CD14-positive monocyte (primary cell): ENCODE measurements around the gene DYRK3. TPM values are rescaled to one million over a fixed set of nuclear protein-coding genes. Genes with fewer than 3 reads are reported as not detected.
A peak's percentile ranks its signal among the peaks of the same experiment; 100 is the strongest.
"Not testable (repeated sequence)": the region's sequence is repeated elsewhere in the genome, so short reads cannot be mapped to it uniquely, and the experiment has no call there.

Experiments used
- DNase-seq, 3 donors: peaks; one replicate each; pipeline ENCODE4 v3.0.0-alpha.2; 2011 to 2022
- H2AFZ ChIP-seq: 2 replicates; pipeline ENCODE4 v1.6.0; 2012; ENCODE audit warnings: mild to moderate bottlenecking, low read depth, low read length, inconsistent platforms; ENCODE audit not compliant: insufficient read depth, poor library complexity, severe bottlenecking
- H3K27ac ChIP-seq, 2 donors: 1 replicate in 1 of 2; 2 replicates in 1 of 2; pipeline ENCODE4 v1.5.1; 2012 to 2013; ENCODE audit warnings: low read length in 2 of 2, control low read depth in 1 of 2, inconsistent platforms in 1 of 2, low read depth in 1 of 2, mild to moderate bottlenecking in 1 of 2
- H3K27me3 ChIP-seq, 2 donors: one replicate each; pipeline versions ENCODE4 v1.6.0 to v1.6.1; 2011 to 2013; ENCODE audit warnings: low read length in 2 of 2; ENCODE audit not compliant: control insufficient read depth in 2 of 2, insufficient read depth in 2 of 2
- H3K36me3 ChIP-seq, 2 donors: replicated peaks in 1 of 2; 1 replicate in 1 of 2; 2 replicates in 1 of 2; pipeline versions ENCODE4 v1.5.1 to v1.6.1; 2012 to 2013; ENCODE audit warnings: low read length in 2 of 2, control low read depth in 1 of 2, inconsistent platforms in 1 of 2, mild to moderate bottlenecking in 1 of 2; ENCODE audit not compliant: insufficient read depth in 2 of 2, control insufficient read depth in 1 of 2
- H3K4me1 ChIP-seq, 2 donors: 1 replicate in 1 of 2; 2 replicates in 1 of 2; pipeline versions ENCODE4 v1.5.1 to v1.6.1; 2012 to 2013; ENCODE audit warnings: low read length in 2 of 2, control low read depth in 1 of 2, inconsistent platforms in 1 of 2, mild to moderate bottlenecking in 1 of 2, moderate library complexity in 1 of 2; ENCODE audit not compliant: insufficient read depth in 2 of 2, control insufficient read depth in 1 of 2
- H3K4me2 ChIP-seq: replicated peaks from 2 replicates; pipeline ENCODE3; 2012; ENCODE audit warnings: low read length, moderate library complexity, mild to moderate bottlenecking; ENCODE audit not compliant: poor library complexity, severe bottlenecking; ENCODE audit errors: extremely low read depth
- H3K4me3 ChIP-seq, 3 experiments: fragments of 200-600 bp in 1 of 3; sonication (generic) in 1 of 3; replicated peaks in 1 of 3; 1 replicate in 2 of 3; 2 replicates in 1 of 3; pipeline ENCODE4 v1.5.1; 2011 to 2013; ENCODE audit warnings: low read length in 3 of 3, mild to moderate bottlenecking in 3 of 3, control low read depth in 2 of 3, low read depth in 2 of 3, inconsistent platforms in 1 of 3, moderate library complexity in 1 of 3
- H3K79me2 ChIP-seq: 2 replicates; pipeline ENCODE4 v1.6.0; 2012; ENCODE audit warnings: mild to moderate bottlenecking, control low read depth, inconsistent platforms, low read length, moderate library complexity; ENCODE audit not compliant: insufficient read depth
- H3K9ac ChIP-seq: 2 replicates; pipeline ENCODE4 v1.6.0; 2017; ENCODE audit warnings: low read length, mild to moderate bottlenecking; ENCODE audit not compliant: insufficient read depth, poor library complexity, severe bottlenecking
- H3K9me3 ChIP-seq, 2 donors: replicated peaks in 1 of 2; 1 replicate in 1 of 2; 2 replicates in 1 of 2; pipeline versions ENCODE4 v1.5.1 to v1.6.1; 2012 to 2013; ENCODE audit warnings: low read length in 2 of 2, control low read depth in 1 of 2; ENCODE audit not compliant: control insufficient read depth in 1 of 2, insufficient read depth in 1 of 2
- H4K20me1 ChIP-seq: 2 replicates; pipeline ENCODE4 v1.6.0; 2012; ENCODE audit warnings: mild to moderate bottlenecking, low read length, control low read depth, moderate library complexity; ENCODE audit not compliant: insufficient read depth
- H3K27ac Mint-ChIP-seq, 7 donors: one replicate each; pipeline ENCODE4 v1.8.0; 2020; ENCODE audit warnings: mild to moderate bottlenecking in 7 of 7, mixed read lengths in 7 of 7, moderate library complexity in 6 of 7, inconsistent platforms in 2 of 7
- H3K27me3 Mint-ChIP-seq, 3 donors: one replicate each; pipeline ENCODE4 v1.8.0; 2021 to 2022; ENCODE audit warnings: low read depth in 3 of 3, mild to moderate bottlenecking in 3 of 3, mixed read lengths in 3 of 3, moderate library complexity in 3 of 3, inconsistent platforms in 1 of 3
- H3K36me3 Mint-ChIP-seq, 2 donors: one replicate each; pipeline ENCODE4 v1.8.0; 2020; ENCODE audit warnings: mixed read lengths in 2 of 2, inconsistent platforms in 1 of 2, mild to moderate bottlenecking in 1 of 2
- H3K4me1 Mint-ChIP-seq: one replicate; pipeline ENCODE4 v1.8.0; 2020; ENCODE audit warnings: mild to moderate bottlenecking, mixed read lengths
- H3K4me3 Mint-ChIP-seq, 2 donors: one replicate each; pipeline ENCODE4 v1.8.0; 2020; ENCODE audit warnings: mild to moderate bottlenecking in 2 of 2, mixed read lengths in 2 of 2, moderate library complexity in 1 of 2
- H3K9me3 Mint-ChIP-seq, 7 donors: one replicate each; pipeline ENCODE4 v1.8.0; 2020 to 2022; ENCODE audit warnings: mixed read lengths in 7 of 7, mild to moderate bottlenecking in 6 of 7, moderate library complexity in 6 of 7, inconsistent platforms in 2 of 7
- WGBS: methylation state at CpG from one replicate; pipeline ENCODE4 v1.1.5; 2013; ENCODE audit warnings: missing lambda C conversion rate; ENCODE audit not compliant: insufficient coverage; 5-methylcytosine and 5-hydroxymethylcytosine counted together
- intact Hi-C, 2 donors: fragments of 100-400 bp; cut with micrococcal nuclease; formaldehyde crosslinking; loops; one replicate each; pipeline versions ENCODE4 v1.15.0 to v1.15.1; 2023
- polyA plus RNA-seq, 3 donors: library from polyadenylated mRNA; depleted of rRNA in 1 of 3; unstranded in 2 of 3; stranded (reverse) in 1 of 3; fragments of 300-500 nt in 2 of 3; fragments of >200 nt in 1 of 3; fragmentation: Illumina TruSeq in 2 of 3; gene quantifications; 1 replicate in 2 of 3; 2 replicates in 1 of 3; pipeline ENCODE4 v1.2.3, GENCODE V29; 2012 to 2021
- TF ChIP-seq, protein P1 (sequence below): fragments of 200-600 bp; IDR thresholded peaks from one replicate; pipeline ENCODE4 v1.8.0; 2022; ENCODE audit warnings: antibody characterized with exemption, mild to moderate bottlenecking

The DYRK3 gene
- polyA plus RNA-seq, 3 donors = 0.13 TPM; not detected in 2

- H3K4me3 Mint-ChIP-seq = no peak overlapping the region
- intact Hi-C loops = no loop called here
- TF ChIP-seq, protein P1, sequence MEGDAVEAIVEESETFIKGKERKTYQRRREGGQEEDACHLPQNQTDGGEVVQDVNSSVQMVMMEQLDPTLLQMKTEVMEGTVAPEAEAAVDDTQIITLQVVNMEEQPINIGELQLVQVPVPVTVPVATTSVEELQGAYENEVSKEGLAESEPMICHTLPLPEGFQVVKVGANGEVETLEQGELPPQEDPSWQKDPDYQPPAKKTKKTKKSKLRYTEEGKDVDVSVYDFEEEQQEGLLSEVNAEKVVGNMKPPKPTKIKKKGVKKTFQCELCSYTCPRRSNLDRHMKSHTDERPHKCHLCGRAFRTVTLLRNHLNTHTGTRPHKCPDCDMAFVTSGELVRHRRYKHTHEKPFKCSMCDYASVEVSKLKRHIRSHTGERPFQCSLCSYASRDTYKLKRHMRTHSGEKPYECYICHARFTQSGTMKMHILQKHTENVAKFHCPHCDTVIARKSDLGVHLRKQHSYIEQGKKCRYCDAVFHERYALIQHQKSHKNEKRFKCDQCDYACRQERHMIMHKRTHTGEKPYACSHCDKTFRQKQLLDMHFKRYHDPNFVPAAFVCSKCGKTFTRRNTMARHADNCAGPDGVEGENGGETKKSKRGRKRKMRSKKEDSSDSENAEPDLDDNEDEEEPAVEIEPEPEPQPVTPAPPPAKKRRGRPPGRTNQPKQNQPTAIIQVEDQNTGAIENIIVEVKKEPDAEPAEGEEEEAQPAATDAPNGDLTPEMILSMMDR = no peak
Measured at GRCh38 chr1:206609229-206609991, 25.9 kb upstream of the DYRK3 start.

DNA sequence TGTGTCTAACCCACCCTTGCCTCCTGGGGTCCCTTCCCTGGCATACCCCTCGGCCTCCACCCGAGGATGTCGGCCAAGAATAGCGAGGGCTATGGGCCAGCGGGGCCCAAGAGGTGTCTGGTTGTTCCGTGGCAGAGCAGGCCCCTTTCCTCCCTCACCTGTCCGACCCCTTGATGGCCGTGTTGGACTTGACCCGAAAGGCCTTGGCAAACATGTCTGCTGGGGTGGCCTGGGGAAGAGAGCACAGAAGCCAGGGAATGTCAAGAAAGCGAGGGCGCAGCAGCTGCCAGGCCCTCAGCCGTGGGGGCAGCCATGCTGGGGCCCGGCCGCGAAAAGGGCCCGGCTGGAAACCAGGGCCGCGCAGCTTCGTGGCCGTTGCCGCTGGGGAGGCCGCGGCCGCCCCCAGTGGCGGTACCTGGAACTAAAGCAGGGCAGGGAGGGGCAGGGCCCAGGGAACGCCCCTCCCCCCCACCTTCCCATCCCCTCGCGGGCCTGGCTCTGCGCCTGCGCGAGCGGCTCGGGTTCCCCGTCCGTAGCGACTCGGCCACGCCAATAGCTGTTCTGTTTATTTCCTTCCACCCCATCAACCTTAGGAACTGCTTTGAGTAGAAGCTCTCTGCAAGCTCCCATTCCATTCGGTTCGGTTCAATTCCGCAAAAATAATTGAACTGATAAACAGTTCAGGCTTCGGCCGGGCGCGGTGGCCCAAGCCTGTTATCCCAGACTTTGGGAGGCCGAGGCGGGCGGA lies 23.0 kb upstream of the DYRK3 start, which contains the start of gene EIF2D:
Gene EIF2D, minus strand, starts transcription at position 337 of the 748 bp plus-strand sequence. Its CDS starts 123 bp downstream, at position 214.
- intact Hi-C loops = no loop called here
- Mint-ChIP-seq H3K36me3 (peaks cover 17 to 20% of the 10 kb centered on the region in 2 donors), H3K4me1 (peaks cover 11% of the 10 kb centered on the region), H3K27ac (peak within 1 kb of the TSS; percentile 91 to 99 (median 97)), H3K27me3 (peaks cover 0 to 4% (median 3%) of the 10 kb centered on the region in 3 donors), H3K9me3 (peaks cover 0 to 3% (median 0%) of the 10 kb centered on the region in 7 donors), H3K4me3 (peak within 1 kb of the TSS; percentile 88 to 95)
- Histone ChIP-seq H3K4me2 (peak within 1 kb of the TSS; percentile 80), H3K4me1 (peaks cover 10 to 12% of the 10 kb centered on the region in 2 donors), H3K9me3 (no peaks in the 10 kb centered on the region), H2AFZ (peak within 1 kb of the TSS; percentile 96), H3K4me3 (peak within 1 kb of the TSS; percentile 70 to 82 (median 74)), H4K20me1 (no peaks in the 10 kb centered on the region), H3K36me3 (peaks cover 2 to 14% of the 10 kb centered on the region in 2 donors), H3K9ac (peak within 1 kb of the TSS; percentile 78), H3K27ac (peak within 1 kb of the TSS; percentile 86 to 87), H3K27me3 (no peaks in the 10 kb centered on the region), H3K79me2 (no peaks in the 10 kb centered on the region)
- TF ChIP-seq, protein P1 = peak; percentile 96
- DNase-seq = peak; percentile 92 to 93 (median 93)
- WGBS = 11% methylated on average over 40 of the region's 48 CpGs

More at GRCh38 chr1:206609229-206609991, 25.9 kb upstream of the DYRK3 start:
- no peak overlapping the region for H3K9ac ChIP-seq
- WGBS = 40% methylated on average over 1 of the region's 4 CpGs
- H3K4me1 ChIP-seq = peaks cover 10 to 12% of the 10 kb centered on the region in 2 donors
- Mint-ChIP-seq H3K4me1 (peaks cover 11% of the 10 kb centered on the region), H3K27me3 (no peaks in the 10 kb centered on the region), H3K9me3 (peaks cover 0 to 3% (median 0%) of the 10 kb centered on the region in 7 donors), H3K27ac (no peak overlapping the region), H3K36me3 (peaks cover 38 to 42% of the 10 kb centered on the region in 2 donors)
- H3K79me2 ChIP-seq = no peaks in the 10 kb centered on the region
- no peak overlapping the region for H3K27ac ChIP-seq
- DNase-seq = no peak
- no peak overlapping the region for H3K4me2 ChIP-seq
- H3K4me3 ChIP-seq = no peak overlapping the region
- no peak overlapping the region for H2AFZ ChIP-seq
- no peaks in the 10 kb centered on the region for H3K27me3 ChIP-seq
- H3K36me3 ChIP-seq = peaks cover 16 to 43% of the 10 kb centered on the region in 2 donors
- H4K20me1 ChIP-seq = no peaks in the 10 kb centered on the region
- no peaks in the 10 kb centered on the region for H3K9me3 ChIP-seq

GRCh38 chr1:206626396-206626795 lies 8.9 kb upstream of the DYRK3 start:
- not testable (repeated sequence) for H3K36me3 Mint-ChIP-seq, H4K20me1 ChIP-seq, H3K4me1 Mint-ChIP-seq, H3K27me3 Mint-ChIP-seq, H3K27ac Mint-ChIP-seq, H3K9me3 ChIP-seq, H3K4me3 ChIP-seq, H3K27ac ChIP-seq, H3K4me1 ChIP-seq, H3K9me3 Mint-ChIP-seq, H3K27me3 ChIP-seq, DNase-seq, H2AFZ ChIP-seq, H3K9ac ChIP-seq, H3K4me2 ChIP-seq, H3K36me3 ChIP-seq, H3K4me3 Mint-ChIP-seq, H3K79me2 ChIP-seq
- no CpG with 5 or more reads among the region's 2 CpGs for WGBS
- intact Hi-C loops = loop anchor here in 1 of 2 donors (10.0 kb wide), 1 partner anchor 188 kb away; no protein-coding TSS in a partner anchor
